Left ventricle myocardium superior (tissue), 1 donor: ENCODE measurements around the gene JDP2. TPM values are rescaled to one million over a fixed set of nuclear protein-coding genes. Genes with fewer than 3 reads are reported as not detected.

Source experiments
- ATAC-seq: fragments of 200-7000 bp; cut with Tn5 transposase; one replicate; pipeline ENCODE4 v1.9.1; 2020; ENCODE audit warnings: mild to moderate bottlenecking, moderate library complexity
- DNase-seq: peaks from one replicate; pipeline ENCODE4 v3.0.0-alpha.2; 2020
- intact Hi-C: fragments of 100-400 bp; cut with micrococcal nuclease; formaldehyde crosslinking; loops from one replicate; pipeline ENCODE4 v1.11.0; 2022
- total RNA-seq: library from RNA; stranded (reverse); fragmentation: NEBNext Ultra II Directional; extraction: Animal tissue kit (Norgen Biotek cat#: 25700); gene quantifications from one replicate; pipeline ENCODE4 v1.2.1, GENCODE V29; 2021
- donor health status: DM: no; HTN: yes; CAD: no; lungs with severe emphysema.

JDP2 gene
- total RNA-seq, 1 donor from 2014 or later = 24.7 TPM

GRCh38 chr14:75450381-75451276, 22.8 kb downstream of the JDP2 start:
- peak; percentile 75 for DNase-seq
- intact Hi-C loops = no loop called here
- ATAC-seq = peak; percentile 61

GRCh38 chr14:75452324-75452723, 24.5 kb downstream of the JDP2 start:
- peak; percentile 29 for ATAC-seq
- DNase-seq = peak; percentile 45
- intact Hi-C loops = no loop called here

- ATAC-seq (peak; percentile 68), DNase-seq (peak; percentile 71)
- intact Hi-C loops = no loop called here
Observed at GRCh38 chr14:75452900-75453816, 25.3 kb downstream of the JDP2 start.

DNA sequence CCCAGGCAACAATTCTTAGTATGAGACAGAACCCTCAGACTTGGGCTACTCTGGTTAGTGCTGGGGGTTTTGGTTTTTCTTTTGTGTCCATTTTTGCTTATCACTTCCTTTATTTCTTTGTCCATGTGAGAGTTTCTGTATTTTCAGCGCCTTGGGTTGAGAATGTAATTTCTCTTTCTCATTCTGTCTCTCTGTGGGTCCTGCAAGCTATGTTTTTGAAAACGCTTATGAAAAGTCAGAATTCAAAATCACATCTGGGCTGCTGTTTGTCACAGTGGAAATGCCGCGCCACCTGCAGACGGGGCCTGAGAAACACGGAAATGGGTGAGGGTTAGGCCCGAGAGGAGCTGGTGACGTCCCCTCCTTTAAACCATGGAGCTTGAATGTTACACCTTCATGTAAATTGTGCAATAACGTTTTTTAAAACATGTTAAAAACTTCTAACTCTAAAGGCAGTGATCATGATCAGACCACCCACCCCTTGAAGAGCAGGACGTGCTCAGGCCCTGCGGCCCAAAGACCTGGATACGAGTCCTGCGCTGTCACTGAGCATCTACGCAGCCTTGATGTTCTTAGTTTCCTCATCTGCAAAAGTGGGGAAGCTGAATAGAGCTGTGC, 26.1 kb downstream of the JDP2 start:
- ATAC-seq (no peak), DNase-seq (no peak)
- intact Hi-C loops = no loop called here

DNA sequence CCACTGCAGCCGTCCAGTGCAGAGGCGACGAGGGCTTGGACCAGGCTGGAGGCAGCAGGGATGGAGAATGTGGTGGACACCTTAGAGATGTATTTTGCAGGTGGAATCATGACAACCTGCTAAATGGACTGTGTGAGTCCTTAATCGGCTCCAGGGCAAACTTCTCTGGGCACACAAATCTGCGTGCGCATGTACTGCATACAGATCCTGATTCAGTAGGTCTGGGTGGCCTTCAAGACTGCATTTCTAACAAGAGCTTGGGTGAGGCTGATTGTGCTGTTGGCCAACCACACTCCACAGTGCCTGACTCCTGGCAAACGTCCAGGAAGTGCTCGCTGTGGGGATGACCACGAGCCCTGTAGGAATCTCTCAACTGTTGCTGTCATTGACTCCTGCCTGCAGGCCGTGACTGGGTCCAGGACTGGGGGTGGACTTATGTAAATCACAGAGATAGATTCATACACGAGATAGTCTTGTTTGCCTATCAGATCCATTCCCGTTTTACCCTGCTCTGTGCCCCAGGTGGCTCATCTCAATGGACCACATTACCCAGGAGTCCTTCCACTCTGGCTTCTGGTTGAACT, 27.2 kb downstream of the JDP2 start:
- peak; percentile 25 for ATAC-seq
- intact Hi-C loops = no loop called here

GRCh38 chr14:75456069-75456996, 28.5 kb downstream of the JDP2 start:
- intact Hi-C loops = no loop called here
- DNase-seq (no peak), ATAC-seq (no peak)

More for the DNA sequence above, 27.2 kb downstream of the JDP2 start:
- peak; percentile 77 for DNase-seq

GRCh38 chr14:75456997-75457335, 29.1 kb downstream of the JDP2 start:
- ATAC-seq (no peak), DNase-seq (no peak)
- intact Hi-C loops = no loop called here

GRCh38 chr14:75457648-75458165, 29.9 kb downstream of the JDP2 start:
- no peak for DNase-seq
- intact Hi-C loops = no loop called here
- no peak for ATAC-seq

GRCh38 chr14:75458305-75458704, 30.5 kb downstream of the JDP2 start:
- intact Hi-C loops = no loop called here
- no peak for ATAC-seq
- no peak for DNase-seq

- ATAC-seq (peak; percentile 89), DNase-seq (peak; percentile 73)
- intact Hi-C loops = no loop called here
Observed at GRCh38 chr14:75459099-75459741, 31.4 kb downstream of the JDP2 start.

DNA sequence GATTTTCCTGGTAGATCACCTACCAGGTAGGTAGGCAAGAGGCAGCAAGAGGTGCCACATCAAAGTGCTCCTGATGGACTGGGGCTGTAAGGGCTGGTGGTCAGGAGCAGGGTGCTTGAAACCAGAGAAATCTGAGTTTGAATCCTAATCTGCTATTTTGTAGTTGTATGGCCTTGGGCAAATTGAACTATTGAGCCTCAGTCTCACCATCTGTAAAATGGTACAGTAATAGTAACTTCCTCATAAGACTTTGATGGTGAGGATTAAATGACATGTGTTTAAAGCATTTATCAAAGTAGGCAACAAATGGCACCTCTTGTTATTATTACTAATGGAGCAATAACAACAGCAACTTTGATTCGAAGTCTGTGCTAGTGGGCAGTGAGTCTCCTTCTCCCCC, 32.0 kb downstream of the JDP2 start:
- ATAC-seq = no peak
- no peak for DNase-seq

DNA sequence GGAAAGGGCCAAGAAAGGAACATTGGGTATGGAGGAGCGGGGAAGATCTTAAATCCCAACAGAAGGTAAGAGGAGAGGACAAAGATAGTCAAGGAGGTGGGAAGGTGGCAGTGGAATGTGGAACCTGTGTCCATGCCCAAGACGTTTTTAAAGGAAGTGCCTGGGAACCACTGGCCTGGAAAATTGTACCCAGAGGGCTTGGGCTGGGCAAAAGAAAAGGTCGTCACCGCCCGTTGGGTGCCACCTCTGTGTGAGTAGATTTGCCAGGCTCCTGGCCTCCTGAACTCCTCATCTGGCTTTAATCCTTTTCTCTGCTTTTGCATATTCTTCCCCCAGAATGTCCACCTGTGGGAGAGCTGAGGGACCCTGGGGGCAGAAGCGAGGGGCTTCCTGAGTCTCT, 32.6 kb downstream of the JDP2 start:
- intact Hi-C loops = no loop called here
- DNase-seq (no peak), ATAC-seq (no peak)

More for the DNA sequence above, 32.0 kb downstream of the JDP2 start:
- intact Hi-C loops = no loop called here

DNA sequence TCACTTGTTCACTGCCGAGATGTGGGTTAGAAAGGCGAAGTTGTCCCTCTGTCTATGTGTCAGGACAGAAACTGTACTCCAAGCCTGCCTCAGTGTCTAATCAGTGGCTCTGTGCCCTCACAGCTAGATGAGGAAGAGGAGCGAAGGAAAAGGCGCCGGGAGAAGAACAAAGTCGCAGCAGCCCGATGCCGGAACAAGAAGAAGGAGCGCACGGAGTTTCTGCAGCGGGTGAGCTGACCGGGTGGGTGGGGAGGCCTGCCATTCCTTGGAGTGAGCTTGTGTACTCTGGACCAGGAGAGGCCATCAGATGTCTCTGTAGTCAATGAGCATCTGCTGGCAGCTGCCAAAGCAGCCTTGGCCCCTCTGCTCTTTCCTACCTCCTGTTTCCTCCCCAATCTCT, 33.5 kb downstream of the JDP2 start:
- intact Hi-C loops = no loop called here
- ATAC-seq (no peak), DNase-seq (no peak)

- DNase-seq = no peak
- ATAC-seq = no peak
- intact Hi-C loops = no loop called here
Observed at GRCh38 chr14:75461755-75462349, 34.0 kb downstream of the JDP2 start.

DNA sequence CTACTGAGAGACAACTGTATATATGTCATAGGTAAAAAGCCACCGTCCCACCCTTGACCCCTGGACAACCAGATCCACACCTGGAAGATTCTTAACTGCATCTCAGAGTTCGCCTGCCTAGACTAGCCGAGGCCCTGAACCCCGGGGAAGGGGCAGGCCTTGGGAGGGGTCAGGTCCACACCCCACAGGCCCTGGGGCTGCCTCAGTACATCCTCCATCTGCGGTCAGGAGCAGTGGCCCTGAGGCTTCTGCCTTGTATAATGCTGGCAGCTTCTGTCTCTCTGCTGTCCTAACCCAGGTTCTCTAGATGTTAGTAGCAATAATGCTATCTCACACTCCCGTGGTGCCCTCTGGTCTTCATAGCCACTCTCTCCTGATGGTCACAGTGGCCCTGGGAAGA, 36.8 kb downstream of the JDP2 start:
- DNase-seq (no peak), ATAC-seq (no peak)
- intact Hi-C loops = no loop called here

GRCh38 chr14:75467763-75468162, 39.9 kb downstream of the JDP2 start:
- ATAC-seq = peak; percentile 12
- intact Hi-C loops = no loop called here
- no peak for DNase-seq

DNA sequence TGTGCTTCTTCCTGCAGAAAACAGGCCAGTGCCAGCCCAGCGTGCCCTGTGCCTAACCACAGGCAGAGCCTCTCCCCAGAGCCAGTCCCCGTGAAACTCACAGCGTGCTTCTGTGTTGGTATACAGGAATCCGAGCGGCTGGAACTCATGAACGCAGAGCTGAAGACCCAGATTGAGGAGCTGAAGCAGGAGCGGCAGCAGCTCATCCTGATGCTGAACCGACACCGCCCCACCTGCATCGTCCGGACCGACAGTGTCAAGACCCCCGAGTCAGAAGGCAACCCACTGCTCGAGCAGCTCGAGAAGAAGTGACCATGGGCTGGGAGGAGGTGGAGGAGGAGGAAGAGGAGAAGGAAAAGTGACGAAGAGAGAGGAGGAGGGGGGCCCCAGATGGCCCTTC, 41.3 kb downstream of the JDP2 start:
- no peak for DNase-seq
- no peak for ATAC-seq
- intact Hi-C loops = no loop called here
